ENCODE results near the gene RIOX2. TPM values are rescaled to one million over a fixed set of nuclear protein-coding genes. Genes with fewer than 3 reads are reported as not detected.

Gene RIOX2
- total and polyA plus RNA-seq, 2 of the 13 experiments (the other 11 are each of a cell fraction or from before 2014, with no cell fraction given) = 19.9 to 43.3 TPM

DNA sequence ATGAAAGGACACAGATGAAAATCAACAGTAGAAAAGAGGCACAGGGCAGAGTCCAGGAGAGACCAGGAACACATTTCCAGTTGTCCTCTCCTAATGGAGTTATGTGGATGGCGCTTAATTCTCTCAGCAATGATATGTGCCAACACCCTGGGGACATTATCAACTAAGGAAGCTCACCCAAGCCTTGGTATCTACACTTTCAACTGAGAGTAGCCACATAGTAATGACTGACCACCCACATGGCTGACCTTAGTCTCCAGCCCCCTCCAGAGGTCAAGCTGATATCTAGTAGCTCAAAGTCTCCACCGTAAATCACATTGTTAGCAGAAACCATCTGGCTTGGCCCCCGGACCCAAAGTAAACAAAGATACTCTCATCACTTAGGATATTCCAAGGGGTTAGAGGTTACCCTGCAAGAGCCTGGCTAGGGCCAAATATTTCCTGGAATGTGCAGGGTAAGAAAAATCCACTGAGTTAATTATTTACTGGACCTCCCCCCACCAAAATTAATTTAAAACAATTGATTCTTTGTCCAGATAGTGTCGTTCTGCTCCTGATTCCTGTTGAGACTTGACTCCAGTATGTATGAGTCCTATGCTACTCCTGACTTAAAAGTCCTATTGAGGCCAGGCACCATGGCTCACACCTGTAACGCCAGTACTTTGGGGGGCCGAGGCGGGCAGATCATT is 38.1 kb upstream of the RIOX2 start (continued):
- peak; percentile 80 for TF ChIP-seq ATF2 (CRISPR knock-in tag; IDR thresholded peaks at IDR 0.05)
- TF ChIP-seq HMGXB3 (CRISPR knock-in tag; IDR thresholded peaks at IDR 0.05; ENCODE audit: borderline replicate concordance) = no peak
- TF ChIP-seq, protein P1, sequence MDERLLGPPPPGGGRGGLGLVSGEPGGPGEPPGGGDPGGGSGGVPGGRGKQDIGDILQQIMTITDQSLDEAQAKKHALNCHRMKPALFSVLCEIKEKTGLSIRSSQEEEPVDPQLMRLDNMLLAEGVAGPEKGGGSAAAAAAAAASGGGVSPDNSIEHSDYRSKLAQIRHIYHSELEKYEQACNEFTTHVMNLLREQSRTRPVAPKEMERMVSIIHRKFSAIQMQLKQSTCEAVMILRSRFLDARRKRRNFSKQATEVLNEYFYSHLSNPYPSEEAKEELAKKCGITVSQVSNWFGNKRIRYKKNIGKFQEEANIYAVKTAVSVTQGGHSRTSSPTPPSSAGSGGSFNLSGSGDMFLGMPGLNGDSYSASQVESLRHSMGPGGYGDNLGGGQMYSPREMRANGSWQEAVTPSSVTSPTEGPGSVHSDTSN (CRISPR knock-in tag; IDR thresholded peaks at IDR 0.05) = no peak
- TF ChIP-seq ZNF446 (CRISPR knock-in tag; IDR thresholded peaks at IDR 0.05) = no peak
- TF ChIP-seq ZBTB25 (CRISPR knock-in tag; IDR thresholded peaks at IDR 0.05) = peak; percentile 17; the same call in 1 of the 2 replicates
- TF ChIP-seq ZNF263 (CRISPR knock-in tag; IDR thresholded peaks at IDR 0.05) = 0 out of 2 replicates have a peak, but pooled peaks have one; percentile 15
- TF ChIP-seq REXO4 (CRISPR knock-in tag; IDR thresholded peaks at IDR 0.05; ENCODE audit: borderline replicate concordance) = no peak
- TF ChIP-seq RERE (CRISPR knock-in tag; IDR thresholded peaks at IDR 0.05; ENCODE audit: low read depth) = peak; percentile 38; the same call in 1 of the 2 replicates
- TF ChIP-seq ZNF75D (CRISPR knock-in tag; IDR thresholded peaks at IDR 0.05; ENCODE audit: borderline replicate concordance) = no peak
- peak; percentile 95 for TF ChIP-seq FOXA3 (CRISPR knock-in tag; IDR thresholded peaks at IDR 0.05)
- TF ChIP-seq GATAD1 (CRISPR knock-in tag; IDR thresholded peaks at IDR 0.05) = peak; percentile 40; the same call in 1 of the 2 replicates
- TF ChIP-seq ZNF607 (CRISPR knock-in tag; IDR thresholded peaks at IDR 0.05; ENCODE audit: borderline replicate concordance) = no peak
- no peak for TF ChIP-seq MTF1 (CRISPR knock-in tag; IDR thresholded peaks at IDR 0.05)

Data from HepG2 (cell line).